Rectal smooth muscle tissue (tissue), 1 donor: ENCODE measurements around the gene IQGAP3.

ENCODE experiments used
- H3K27ac ChIP-seq: one replicate; pipeline ENCODE4 v1.7.0; 2013; ENCODE audit warnings: low read depth, low read length, inconsistent platforms
- H3K27me3 ChIP-seq: one replicate; pipeline ENCODE4 v1.7.0; 2013; ENCODE audit warnings: low read length; ENCODE audit not compliant: control insufficient read depth, insufficient read depth
- H3K36me3 ChIP-seq: one replicate; pipeline ENCODE4 v1.7.0; 2013; ENCODE audit warnings: low read length; ENCODE audit not compliant: control insufficient read depth, insufficient read depth
- H3K4me1 ChIP-seq: one replicate; pipeline ENCODE4 v1.7.0; 2013; ENCODE audit warnings: low read length; ENCODE audit not compliant: control insufficient read depth, insufficient read depth
- H3K4me3 ChIP-seq: one replicate; pipeline ENCODE4 v1.7.0; 2013; ENCODE audit warnings: low read length
- H3K9ac ChIP-seq: one replicate; pipeline ENCODE4 v1.7.0; 2013; ENCODE audit warnings: low read length

The IQGAP3 gene

DNA sequence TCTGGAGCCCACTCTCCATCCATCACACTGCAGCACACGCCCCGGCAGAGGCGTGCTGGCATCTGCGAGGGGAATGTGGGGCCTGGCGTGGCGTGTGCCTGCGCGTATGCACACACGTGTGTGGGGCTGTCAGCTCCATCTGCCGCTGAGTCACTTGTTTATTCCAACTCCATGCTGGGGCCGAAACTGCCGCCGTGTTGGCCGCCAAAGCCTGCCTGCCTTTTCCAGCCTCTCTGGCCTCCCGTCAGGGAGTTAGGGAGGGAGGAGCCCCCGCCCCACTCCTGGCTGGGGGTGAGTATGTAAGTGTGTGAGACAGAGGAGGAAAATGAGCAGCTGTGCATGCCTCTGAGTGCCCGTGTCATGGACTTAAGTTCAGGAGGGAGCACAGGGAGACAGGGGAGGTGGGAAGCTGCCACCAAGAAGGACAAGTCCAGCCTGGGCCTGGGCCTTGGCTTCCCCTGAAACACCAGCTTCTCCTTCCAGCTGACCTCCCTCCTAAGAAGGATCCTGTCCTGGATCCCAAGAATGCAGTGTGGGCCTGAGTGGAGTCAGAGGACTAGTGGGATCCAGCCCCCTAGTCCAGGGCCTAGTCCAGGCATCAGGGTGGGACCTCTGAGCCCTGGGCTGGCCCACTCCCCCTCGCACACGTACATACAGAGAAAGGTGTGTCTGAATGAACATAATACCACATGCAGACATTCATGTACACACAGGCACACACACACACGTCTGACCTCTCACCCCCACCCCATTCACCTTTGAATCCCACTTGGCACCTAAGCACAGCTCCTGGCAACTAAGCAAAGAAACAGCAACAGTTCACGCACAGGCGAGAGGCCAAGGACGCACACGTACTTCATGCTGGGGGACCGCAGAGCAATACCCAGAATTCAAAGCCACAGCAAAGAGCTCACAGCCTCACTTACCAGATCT lies 96.5 kb downstream of the IQGAP3 start:
- peak overlapping the region; percentile 96 for H3K27ac ChIP-seq
- peaks cover 34% of the 10 kb centered on the region for H3K4me1 ChIP-seq
- no peak overlapping the region for H3K9ac ChIP-seq
- peaks cover 53% of the 10 kb centered on the region for H3K36me3 ChIP-seq
- H3K4me3 ChIP-seq, result no peak overlapping the region
- no peaks in the 10 kb centered on the region for H3K27me3 ChIP-seq
